Astrocyte of the cerebellum (primary cell): ENCODE measurements around the gene SLC39A7.

Experiments used
- DNase-seq: peaks from one replicate; pipeline ENCODE4 v3.0.0-alpha.2; 2011; ENCODE audit warnings: low read depth
- H3K4me3 ChIP-seq: 2 replicates; pipeline ENCODE4 v1.5.1; 2011; ENCODE audit warnings: mild to moderate bottlenecking, low read depth, low read length, moderate library complexity
- in situ Hi-C: cut with HindIII; loops from 2 replicates; pipeline ENCODE4 v1.10.0; 2017; ENCODE audit warnings: low sequenced_read_pairs
- TF ChIP-seq, protein P1 (sequence below): IDR thresholded peaks from 2 replicates; pipeline ENCODE4 v1.5.1; 2012; ENCODE audit warnings: low read length, low read depth, moderate library complexity, mild to moderate bottlenecking; ENCODE audit errors: missing control alignments

The SLC39A7 gene

GRCh38 chr6:33174784-33175183 is 25.9 kb upstream of the SLC39A7 start:
- in situ Hi-C loops: no loop called here

DNA sequence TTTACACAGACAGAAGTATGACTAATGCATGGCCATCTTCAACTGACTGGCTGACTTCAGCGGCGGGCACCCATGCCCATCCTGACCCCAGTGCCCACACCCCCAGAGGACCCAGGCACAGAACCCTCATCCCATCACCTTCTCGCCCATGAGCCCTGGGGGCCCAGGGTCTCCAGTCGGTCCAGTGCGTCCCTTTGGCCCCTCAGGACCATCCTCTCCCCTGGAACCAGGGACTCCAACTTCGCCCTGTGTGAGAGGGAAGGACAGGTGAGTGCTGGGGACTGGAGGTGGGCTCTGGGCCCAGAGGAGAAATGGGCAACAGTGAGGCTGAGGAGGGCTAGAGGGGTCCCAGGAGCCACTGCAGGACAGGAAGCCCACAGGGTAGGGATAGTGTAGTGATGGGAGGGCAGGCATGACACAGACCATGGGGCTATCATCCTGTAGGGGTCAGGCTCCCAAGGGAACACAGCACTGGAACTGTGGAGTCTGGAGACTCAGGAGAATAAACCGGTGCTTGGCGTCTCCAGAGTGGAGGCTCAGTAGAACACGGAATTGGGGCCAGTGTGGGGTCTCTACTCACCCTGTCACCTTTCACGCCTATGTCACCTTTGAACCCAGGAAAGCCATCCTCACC is 25.1 kb upstream of the SLC39A7 start:
- TF ChIP-seq, protein P1, sequence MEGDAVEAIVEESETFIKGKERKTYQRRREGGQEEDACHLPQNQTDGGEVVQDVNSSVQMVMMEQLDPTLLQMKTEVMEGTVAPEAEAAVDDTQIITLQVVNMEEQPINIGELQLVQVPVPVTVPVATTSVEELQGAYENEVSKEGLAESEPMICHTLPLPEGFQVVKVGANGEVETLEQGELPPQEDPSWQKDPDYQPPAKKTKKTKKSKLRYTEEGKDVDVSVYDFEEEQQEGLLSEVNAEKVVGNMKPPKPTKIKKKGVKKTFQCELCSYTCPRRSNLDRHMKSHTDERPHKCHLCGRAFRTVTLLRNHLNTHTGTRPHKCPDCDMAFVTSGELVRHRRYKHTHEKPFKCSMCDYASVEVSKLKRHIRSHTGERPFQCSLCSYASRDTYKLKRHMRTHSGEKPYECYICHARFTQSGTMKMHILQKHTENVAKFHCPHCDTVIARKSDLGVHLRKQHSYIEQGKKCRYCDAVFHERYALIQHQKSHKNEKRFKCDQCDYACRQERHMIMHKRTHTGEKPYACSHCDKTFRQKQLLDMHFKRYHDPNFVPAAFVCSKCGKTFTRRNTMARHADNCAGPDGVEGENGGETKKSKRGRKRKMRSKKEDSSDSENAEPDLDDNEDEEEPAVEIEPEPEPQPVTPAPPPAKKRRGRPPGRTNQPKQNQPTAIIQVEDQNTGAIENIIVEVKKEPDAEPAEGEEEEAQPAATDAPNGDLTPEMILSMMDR: no peak
- no peak for DNase-seq
- no peak overlapping the region for H3K4me3 ChIP-seq
- in situ Hi-C loops: no loop called here

More at GRCh38 chr6:33174784-33175183, 25.9 kb upstream of the SLC39A7 start:
- DNase-seq: no peak
- TF ChIP-seq, protein P1: no peak
- no peak overlapping the region for H3K4me3 ChIP-seq

GRCh38 chr6:33176906-33177305 is 23.8 kb upstream of the SLC39A7 start:
- in situ Hi-C loops: no loop called here
- H3K4me3 ChIP-seq: no peak overlapping the region
- TF ChIP-seq, protein P1: no peak
- no peak for DNase-seq

DNA sequence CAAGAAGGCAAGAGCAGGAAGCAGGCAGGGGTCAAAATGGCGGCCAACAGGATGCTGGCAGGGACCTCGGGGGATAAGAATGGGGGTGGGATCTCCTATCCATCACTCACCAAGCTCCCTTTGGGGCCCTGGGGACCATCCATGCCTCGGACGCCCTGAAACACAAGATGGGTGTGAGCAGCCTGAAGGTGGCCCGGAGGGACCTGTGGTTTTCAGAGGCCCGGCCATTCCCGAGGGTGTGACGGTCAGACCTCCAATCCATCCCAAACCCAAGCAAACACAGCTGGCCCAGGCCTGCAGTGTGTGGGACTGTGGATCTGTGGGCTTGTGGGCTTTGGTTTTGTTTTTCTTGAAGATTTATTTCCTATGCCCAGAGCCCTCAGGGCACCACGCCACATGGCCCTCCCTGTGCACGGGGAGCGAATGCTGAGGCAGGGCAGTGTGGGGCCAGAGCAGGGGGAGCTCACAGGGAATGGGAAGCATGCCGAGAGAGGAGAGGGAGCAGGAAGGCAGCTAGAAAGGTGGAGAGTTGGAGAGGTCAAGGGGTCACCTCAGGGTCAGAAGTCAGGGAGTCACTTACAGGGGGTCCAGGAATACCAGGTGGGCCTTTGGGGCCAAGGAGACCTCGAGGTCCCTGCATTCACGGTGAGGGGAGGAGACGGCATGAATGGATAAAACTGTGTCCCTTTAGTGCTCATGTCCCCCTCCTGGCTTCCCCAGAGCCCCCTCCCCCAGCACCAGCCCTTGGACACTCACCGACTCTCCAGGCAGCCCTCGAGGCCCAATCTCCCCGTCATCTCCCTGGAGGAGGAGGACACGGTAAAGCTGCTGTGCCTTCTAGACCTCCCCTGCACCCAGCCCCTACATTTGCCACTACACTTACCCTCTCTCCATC is 22.9 kb upstream of the SLC39A7 start:
- no peak overlapping the region for H3K4me3 ChIP-seq
- DNase-seq: no peak
- TF ChIP-seq, protein P1: no peak
- in situ Hi-C loops: no loop called here

DNA sequence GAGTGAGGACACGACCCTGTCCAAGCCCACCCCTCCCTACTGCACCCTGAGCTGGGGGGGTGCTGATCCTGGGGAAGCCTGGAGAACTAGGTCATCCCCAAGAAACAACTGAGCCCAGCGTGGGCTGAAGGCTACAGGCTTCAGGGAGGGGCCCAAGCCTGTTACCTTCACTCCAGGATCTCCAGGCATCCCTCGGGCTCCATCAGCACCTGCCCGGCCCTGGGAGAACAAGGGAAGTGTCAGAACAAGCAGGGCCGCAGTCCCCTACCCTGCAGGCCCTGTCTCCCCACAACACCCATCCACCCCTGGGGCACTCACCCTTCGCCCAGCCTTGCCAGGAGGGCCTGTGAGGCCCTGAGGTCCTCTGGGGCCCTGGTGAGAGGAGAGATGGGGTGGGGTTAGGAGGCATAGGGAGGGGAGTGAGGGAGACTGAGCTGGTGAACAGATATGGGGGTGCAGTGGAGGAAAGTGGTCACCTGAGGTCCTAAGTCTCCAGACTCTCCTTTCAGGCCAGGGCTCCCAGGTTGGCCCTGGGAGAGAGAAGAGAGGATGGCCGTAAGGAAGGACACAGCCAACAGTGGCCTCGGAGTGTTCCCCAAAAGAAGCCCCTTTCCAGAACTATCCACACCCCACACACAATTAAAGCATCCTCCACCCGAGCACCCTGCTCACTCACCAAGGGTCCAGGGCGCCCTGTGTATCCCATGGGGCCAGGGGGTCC is 21.8 kb upstream of the SLC39A7 start:
- H3K4me3 ChIP-seq: no peak overlapping the region
- in situ Hi-C loops: no loop called here
- DNase-seq: no peak
- TF ChIP-seq, protein P1: no peak

DNA sequence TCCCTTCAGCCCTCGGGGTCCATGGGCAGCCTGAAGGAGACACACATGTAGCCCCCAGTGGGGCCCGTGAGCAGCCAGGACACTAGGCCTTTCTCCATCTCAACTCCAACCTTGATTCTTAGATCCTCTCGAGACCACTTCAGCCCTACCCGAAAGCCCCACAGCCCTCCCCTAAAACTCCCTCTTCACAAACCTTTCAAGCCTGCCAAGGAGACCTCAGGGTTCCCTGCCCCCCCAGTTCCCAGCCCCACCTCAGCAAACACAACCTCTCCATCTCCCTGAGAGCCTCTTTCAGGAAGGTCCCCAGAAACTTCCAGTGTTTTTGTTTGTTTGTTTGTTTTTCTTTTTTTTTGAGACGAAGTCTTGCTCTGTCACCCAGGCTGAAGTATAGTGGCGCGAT is 19.5 kb upstream of the SLC39A7 start:
- in situ Hi-C loops: no loop called here
- no peak overlapping the region for H3K4me3 ChIP-seq
- DNase-seq: no peak
- TF ChIP-seq, protein P1: no peak
